ENCODE measurements around the gene RALGPS1.

DNA sequence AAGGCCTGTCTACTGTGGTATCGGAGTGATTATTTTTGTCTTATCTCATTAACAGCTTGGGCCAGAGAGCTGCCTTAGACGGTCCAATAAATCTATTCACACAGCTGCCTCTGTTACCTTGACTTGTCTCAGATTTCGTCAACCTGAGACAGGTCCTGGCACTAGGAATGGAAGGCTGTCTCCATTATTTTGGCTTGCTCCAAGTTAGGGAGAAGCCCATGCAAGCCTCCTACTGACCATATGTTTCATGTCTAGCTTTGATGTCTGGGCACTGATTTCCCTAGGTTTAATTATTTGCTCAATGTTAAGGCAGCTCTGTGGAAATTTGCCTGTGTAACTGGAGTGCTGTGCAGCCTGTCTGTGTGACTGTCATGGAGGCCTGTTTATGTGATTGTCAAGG is 12.4 kb upstream of the RALGPS1 start:
- no peak for TF ChIP-seq CTCF (IDR thresholded peaks at IDR 0.05; ENCODE audit: poor library complexity)
- no peak for TF ChIP-seq EZH2phosphoT487 (IDR thresholded peaks at IDR 0.05; ENCODE audit: low read depth, severe bottlenecking, unreplicated experiment)
